GM12874 (cell line): Measurements from ENCODE around the gene KRT73.

Experiments used
- TF ChIP-seq, protein P1 (sequence below): IDR thresholded peaks from 2 replicates; pipeline ENCODE4 v1.5.1; 2011; ENCODE audit warnings: low read depth, mild to moderate bottlenecking, control low read depth, low read length, moderate library complexity; ENCODE audit not compliant: insufficient read depth

KRT73 gene

DNA sequence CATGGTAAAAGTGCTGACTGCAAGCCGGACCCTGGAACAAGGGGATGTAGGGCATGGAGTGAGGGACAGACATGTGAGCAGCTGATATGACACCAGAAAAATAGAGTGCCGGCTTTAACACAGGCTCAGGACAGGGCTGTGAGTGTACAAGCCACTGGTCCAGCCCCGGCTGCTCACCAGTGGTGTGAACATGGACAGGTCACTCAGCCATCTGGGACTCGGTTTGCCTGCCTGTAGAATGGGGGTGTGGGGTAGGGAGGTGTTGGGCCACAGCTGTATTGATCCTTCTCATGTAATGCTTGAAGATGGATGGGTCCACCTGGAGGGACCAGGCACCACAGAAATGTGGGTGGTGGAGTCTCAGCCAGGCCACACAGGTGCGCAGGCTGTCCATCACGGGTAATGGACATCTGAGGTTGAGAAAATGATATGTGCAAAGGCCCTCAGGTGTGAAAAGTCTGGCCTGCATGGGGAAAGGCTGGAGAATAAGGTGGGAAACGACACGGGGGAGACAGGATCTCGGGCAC, 34.1 kb downstream of the KRT73 start:
- TF ChIP-seq, protein P1, sequence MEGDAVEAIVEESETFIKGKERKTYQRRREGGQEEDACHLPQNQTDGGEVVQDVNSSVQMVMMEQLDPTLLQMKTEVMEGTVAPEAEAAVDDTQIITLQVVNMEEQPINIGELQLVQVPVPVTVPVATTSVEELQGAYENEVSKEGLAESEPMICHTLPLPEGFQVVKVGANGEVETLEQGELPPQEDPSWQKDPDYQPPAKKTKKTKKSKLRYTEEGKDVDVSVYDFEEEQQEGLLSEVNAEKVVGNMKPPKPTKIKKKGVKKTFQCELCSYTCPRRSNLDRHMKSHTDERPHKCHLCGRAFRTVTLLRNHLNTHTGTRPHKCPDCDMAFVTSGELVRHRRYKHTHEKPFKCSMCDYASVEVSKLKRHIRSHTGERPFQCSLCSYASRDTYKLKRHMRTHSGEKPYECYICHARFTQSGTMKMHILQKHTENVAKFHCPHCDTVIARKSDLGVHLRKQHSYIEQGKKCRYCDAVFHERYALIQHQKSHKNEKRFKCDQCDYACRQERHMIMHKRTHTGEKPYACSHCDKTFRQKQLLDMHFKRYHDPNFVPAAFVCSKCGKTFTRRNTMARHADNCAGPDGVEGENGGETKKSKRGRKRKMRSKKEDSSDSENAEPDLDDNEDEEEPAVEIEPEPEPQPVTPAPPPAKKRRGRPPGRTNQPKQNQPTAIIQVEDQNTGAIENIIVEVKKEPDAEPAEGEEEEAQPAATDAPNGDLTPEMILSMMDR = no peak

DNA sequence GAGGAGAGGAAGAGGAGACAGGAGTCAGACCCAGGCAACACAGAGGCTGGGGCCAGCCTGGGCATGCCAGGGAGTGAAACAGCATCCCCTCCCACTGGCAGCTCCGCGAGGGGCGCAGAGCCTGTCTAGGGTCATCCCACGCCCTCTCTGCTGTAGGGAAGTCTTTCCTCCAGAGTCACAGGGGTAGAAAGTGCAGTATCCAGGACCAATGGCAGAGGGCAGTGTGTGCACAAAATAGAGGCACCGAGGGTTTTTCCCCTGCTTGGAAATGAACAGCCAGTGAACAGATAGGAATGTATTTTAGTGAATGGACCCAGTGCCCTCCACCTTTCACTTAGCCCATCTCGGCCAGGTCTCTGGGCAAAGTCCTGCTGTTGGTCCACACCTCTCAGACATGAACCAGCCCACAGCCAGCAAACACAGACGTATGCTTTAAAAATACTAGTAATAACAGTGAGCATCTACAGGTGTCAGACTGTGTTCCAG, 35.3 kb downstream of the KRT73 start:
- TF ChIP-seq, protein P1 = peak; percentile 60

DNA sequence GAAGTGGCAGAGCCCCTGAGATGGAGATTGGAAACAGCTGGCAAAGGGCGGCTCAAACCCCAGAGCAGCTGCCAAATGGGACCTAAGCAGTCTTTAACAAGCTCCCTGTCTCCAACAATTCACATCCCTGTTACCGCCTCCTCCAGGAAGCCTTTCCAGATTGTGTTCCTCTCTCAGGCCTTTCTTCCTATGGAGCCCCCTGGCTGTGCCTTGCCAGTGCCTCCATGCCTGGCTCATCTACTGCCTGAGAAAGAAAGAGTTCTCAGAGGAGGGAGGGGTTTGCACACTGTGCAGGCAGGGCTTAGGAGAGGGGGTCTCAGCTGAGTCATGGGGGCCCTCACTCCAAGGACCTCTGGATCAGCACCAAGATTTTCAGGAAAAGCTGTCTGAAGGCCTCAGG, 35.9 kb downstream of the KRT73 start:
- TF ChIP-seq, protein P1 = no peak

DNA sequence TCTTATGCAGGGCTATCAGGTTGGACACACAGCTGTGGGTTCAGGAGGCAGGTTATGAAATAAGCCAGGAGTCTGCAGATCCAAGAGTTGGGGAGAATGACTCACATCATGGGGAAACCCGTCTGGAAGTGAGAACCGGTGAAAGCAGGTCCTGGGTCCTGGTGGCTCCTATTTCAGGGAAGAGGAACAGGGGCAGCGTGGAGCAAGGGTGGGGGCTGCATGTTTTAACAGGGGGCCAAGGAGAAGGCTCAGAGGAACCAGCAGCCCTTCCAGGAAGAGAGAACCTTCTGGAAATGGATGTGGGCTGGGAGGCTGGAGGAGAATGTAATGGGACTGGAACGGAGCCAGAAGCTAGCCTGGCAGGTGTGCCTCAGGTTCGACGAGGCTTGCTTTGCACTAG, 36.9 kb downstream of the KRT73 start:
- TF ChIP-seq, protein P1 = no peak

DNA sequence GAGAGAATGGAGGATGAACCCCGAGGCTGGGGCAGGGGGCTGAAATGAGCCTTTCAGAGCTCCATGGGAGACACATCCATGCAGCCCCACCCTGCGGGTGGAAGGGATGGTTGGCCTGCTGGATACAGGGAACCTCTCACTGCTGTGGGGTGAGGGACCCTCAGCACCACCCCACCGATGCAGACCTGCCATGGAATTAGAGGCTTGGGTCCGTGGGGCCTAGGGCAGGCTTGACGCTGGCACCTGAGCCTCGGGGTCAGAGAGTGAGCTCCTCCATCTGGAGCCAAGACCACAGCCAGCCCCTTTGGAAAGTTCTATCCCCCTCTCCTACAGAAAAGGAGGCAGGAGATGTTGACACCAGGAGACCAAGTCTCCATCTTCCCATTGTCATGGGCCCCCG, 37.3 kb downstream of the KRT73 start:
- TF ChIP-seq, protein P1 = no peak

DNA sequence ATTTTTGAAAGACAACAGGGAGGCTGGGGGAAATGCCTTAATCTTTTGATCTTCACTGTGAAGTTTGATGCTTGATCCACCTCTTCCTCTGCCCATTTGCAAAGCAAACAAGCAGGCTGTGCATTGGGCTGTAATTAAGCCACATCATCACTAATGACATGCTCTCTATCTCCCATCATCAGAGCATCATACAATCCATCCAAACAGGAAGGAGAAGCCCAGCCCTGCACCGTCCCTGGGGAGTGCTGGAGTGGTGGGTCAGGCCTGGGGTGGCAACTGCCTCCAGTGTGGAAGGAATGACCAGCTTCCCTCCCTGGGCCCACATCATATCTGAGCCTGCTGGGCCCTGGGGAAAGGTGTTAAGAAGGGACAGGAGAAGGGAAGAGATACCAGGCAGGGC, 37.9 kb downstream of the KRT73 start:
- TF ChIP-seq, protein P1 = no peak

DNA sequence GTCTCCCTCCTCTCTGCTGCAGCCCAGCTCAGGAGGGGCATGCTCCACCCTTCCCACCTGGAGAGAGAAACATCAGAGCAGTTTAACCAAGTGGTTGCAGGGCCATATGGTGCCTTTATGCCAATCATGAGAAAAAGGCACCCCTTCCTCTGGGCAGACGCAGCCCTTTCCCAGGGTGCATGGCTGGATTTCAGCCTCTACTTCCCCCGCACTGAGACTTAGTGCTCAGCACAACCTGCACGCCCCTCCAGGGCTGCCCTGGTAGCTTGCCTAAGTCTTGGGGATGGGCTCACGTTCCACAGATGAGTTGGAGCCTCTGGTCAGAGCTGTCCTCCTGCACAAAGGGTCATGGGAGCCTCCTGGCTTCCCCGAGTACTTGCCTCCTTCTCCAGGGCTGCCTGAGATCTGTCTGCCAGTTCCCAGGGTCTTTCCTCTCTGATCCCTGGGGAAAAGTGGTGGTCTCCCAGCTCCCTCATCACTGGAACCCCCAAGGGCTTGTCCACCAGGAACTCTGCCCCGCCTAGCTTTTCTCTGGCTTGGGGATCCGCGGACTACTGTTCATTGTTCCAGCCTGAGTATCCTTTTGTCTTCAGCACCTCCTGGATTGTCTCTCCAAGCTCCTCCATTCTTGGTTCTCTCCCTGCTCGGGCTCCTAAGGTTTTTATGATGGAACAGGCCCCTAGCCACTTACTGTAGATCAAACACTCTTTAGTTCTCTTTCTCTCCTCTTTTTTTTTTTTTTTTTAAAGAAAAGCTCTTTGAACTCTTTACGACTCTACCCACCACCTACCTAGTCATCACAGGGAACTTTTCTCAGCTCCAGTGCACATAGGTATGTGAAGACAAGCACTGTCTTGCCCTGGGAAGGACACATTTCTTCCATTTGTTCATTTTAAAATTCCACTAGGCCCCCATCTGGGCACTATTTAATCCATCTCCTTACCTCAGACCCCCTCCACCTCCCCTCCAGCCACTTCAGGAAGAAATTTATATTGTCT, 38.6 kb downstream of the KRT73 start:
- TF ChIP-seq, protein P1 = no peak
